NCI-H82 (cell line): ENCODE data around the gene ERC1.
"Not testable (repeated sequence)": the region's sequence is repeated elsewhere in the genome, so short reads cannot be mapped to it uniquely, and the experiment has no call there.

ENCODE experiments used
- DNase-seq: peaks from one replicate; lab custom pipeline; 2025; lab: John Stamatoyannopoulos, UW

The ERC1 gene

GRCh38 chr12:1078002-1078401 lies 87.0 kb downstream of the ERC1 start:
- DNase-seq: no peak

GRCh38 chr12:1080520-1081223 lies 89.6 kb downstream of the ERC1 start:
- no peak for DNase-seq

- DNase-seq: peak; percentile 25
These were observed 92.3 kb downstream of the ERC1 start for GRCh38 chr12:1083151-1083888.

GRCh38 chr12:1083889-1084262 lies 92.9 kb downstream of the ERC1 start:
- peak; percentile 43 for DNase-seq

GRCh38 chr12:1091350-1091749 lies 100.3 kb downstream of the ERC1 start:
- no peak for DNase-seq

GRCh38 chr12:1093166-1093751 lies 102.2 kb downstream of the ERC1 start:
- peak; percentile 79 for DNase-seq

- DNase-seq: no peak
These were observed 103.7 kb downstream of the ERC1 start for GRCh38 chr12:1094714-1095113.

GRCh38 chr12:1099158-1099557 lies 108.1 kb downstream of the ERC1 start:
- DNase-seq: no peak

- not testable (repeated sequence) for DNase-seq
These were observed 108.6 kb downstream of the ERC1 start for GRCh38 chr12:1099618-1100017.

- no peak for DNase-seq
These were observed 111.1 kb downstream of the ERC1 start for GRCh38 chr12:1102115-1102514.

- peak; percentile 12 for DNase-seq
These were observed 111.9 kb downstream of the ERC1 start for GRCh38 chr12:1102791-1103450.

- no peak for DNase-seq
These were observed 112.6 kb downstream of the ERC1 start for GRCh38 chr12:1103632-1104031.

GRCh38 chr12:1104088-1104800 lies 113.2 kb downstream of the ERC1 start:
- no peak for DNase-seq

- DNase-seq: no peak
These were observed 116.6 kb downstream of the ERC1 start for GRCh38 chr12:1107669-1108068.

- DNase-seq: no peak
These were observed 117.3 kb downstream of the ERC1 start for GRCh38 chr12:1108276-1108675.

- no peak for DNase-seq
These were observed 124.6 kb downstream of the ERC1 start for GRCh38 chr12:1115484-1116231.

- no peak for DNase-seq
These were observed 126.3 kb downstream of the ERC1 start for GRCh38 chr12:1117371-1117770.

GRCh38 chr12:1117970-1118563 lies 127.0 kb downstream of the ERC1 start:
- peak; percentile 85 for DNase-seq

- peak; percentile 89 for DNase-seq
These were observed 131.8 kb downstream of the ERC1 start for GRCh38 chr12:1122786-1123185.

GRCh38 chr12:1126091-1126490 lies 135.1 kb downstream of the ERC1 start:
- DNase-seq: no peak

GRCh38 chr12:1127021-1127420 lies 136.0 kb downstream of the ERC1 start:
- DNase-seq: no peak
